Activated naive CD8-positive, alpha-beta T cell (primary cell): ENCODE results near the gene ALG11.
"Not testable (repeated sequence)": the region's sequence is repeated elsewhere in the genome, so short reads cannot be mapped to it uniquely, and the experiment has no call there.

Experiments used
- H3K27ac Mint-ChIP-seq: one replicate; pipeline ENCODE4 v1.8.0; 2021; ENCODE audit warnings: mixed read lengths
- H3K27me3 Mint-ChIP-seq: one replicate; pipeline ENCODE4 v1.8.0; 2021; ENCODE audit warnings: mixed read lengths
- H3K36me3 Mint-ChIP-seq: one replicate; pipeline ENCODE4 v1.8.0; 2021; ENCODE audit warnings: mixed read lengths
- H3K4me1 Mint-ChIP-seq: one replicate; pipeline ENCODE4 v1.8.0; 2021; ENCODE audit warnings: low read depth, mixed read lengths
- H3K4me3 Mint-ChIP-seq: one replicate; pipeline ENCODE4 v1.8.0; 2021; ENCODE audit warnings: mild to moderate bottlenecking, mixed read lengths
- H3K9me3 Mint-ChIP-seq: one replicate; pipeline ENCODE4 v1.8.0; 2021; ENCODE audit warnings: low read depth, mixed read lengths

Gene ALG11

DNA sequence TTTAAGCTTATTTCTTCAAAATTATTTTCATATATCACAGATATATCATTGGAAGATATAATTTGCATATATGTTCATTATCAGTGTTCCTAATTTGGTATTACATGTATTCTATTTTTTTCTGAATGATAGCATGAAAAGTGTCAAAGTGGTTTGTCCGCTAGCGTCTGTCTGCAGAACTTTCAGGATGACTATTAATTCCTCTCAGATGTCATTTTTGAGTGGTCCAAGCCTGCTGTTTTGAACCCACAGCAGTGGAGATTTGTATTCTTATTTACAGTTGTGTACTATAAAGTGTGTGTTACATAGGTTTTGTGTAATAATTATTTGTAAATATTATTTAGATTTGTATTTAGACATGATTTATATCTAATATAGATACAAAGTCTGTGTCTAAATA is 20.8 kb downstream of the ALG11 start:
- no peaks in the 10 kb centered on the region for H3K27me3 Mint-ChIP-seq
- H3K4me1 Mint-ChIP-seq = peaks cover 7% of the 10 kb centered on the region
- H3K9me3 Mint-ChIP-seq = peaks cover 8% of the 10 kb centered on the region
- no peak overlapping the region for H3K4me3 Mint-ChIP-seq
- peaks cover 22% of the 10 kb centered on the region for H3K36me3 Mint-ChIP-seq
- H3K27ac Mint-ChIP-seq = no peak overlapping the region

DNA sequence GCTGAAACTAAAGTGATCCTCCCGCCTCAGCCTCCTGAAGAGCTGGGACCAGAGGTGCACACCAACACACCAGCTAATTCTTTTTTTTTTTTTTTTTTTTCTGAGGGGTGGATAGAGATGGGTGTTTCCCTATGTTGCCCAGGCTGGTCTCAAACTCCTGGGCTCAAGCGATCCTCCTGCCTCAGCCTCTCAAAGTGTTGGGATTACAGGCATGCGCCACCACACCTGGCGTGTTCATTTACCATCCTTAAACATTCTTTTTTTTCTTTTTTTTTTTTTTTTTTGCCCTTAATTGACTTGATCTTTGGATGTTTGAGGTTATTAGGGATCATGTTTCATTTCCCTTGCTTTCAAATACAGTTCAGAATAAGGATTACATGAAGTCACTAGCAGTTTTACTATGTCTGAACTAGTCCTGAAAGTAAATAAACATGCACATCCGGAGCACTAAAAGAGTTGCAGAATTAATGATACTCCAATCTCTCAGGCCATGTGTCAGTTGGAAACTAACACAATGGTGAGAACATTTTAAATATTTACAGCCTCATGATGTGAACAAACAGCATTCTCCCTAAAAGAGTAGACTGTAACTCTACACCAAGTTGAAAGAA is 22.5 kb downstream of the ALG11 start:
- H3K27ac Mint-ChIP-seq = no peak overlapping the region
- H3K4me3 Mint-ChIP-seq = no peak overlapping the region
- peaks cover 7% of the 10 kb centered on the region for H3K9me3 Mint-ChIP-seq
- peaks cover 7% of the 10 kb centered on the region for H3K4me1 Mint-ChIP-seq
- no peaks in the 10 kb centered on the region for H3K27me3 Mint-ChIP-seq
- H3K36me3 Mint-ChIP-seq = peaks cover 15% of the 10 kb centered on the region

DNA sequence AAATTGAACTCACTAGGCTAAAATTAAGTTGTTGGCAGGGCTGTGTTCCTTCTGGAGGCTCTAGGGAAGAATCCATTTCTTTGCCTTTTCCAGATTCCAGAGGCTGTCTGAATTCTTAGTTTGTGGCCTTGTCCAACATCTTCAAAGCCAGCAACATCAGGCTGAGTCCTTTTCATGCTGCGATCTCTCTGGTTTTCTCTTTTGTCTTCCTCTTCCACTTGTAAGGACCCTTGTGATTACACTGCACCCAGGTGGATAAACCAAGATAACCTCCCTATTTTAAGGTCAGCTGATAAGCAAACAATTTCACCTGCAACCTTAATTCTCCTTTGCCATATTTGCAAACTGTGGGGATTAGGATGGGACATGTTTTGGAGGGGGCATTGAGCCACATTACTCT is 23.8 kb downstream of the ALG11 start:
- peaks cover 3% of the 10 kb centered on the region for H3K9me3 Mint-ChIP-seq
- H3K27ac Mint-ChIP-seq = no peak overlapping the region
- no peaks in the 10 kb centered on the region for H3K27me3 Mint-ChIP-seq
- peaks cover 4% of the 10 kb centered on the region for H3K4me1 Mint-ChIP-seq
- H3K36me3 Mint-ChIP-seq = peaks cover 16% of the 10 kb centered on the region
- no peak overlapping the region for H3K4me3 Mint-ChIP-seq

DNA sequence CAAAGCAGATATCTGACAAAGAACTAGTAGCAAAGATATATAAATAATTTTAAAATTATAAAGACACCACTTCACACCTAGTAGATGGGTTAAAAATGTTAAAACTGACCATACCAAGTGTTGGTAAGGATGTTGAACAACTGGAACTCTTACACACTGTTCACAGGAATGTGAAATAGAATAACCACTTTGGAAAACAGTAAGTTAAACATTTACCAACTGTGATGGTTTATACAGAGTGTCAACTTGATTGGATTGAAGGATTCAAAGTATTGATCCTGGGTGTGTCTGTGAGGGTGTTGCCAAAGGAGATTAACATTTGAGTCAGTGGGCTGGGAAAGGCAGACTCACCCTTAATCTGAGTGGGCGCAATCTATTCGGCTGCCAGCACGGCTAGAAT is 31.5 kb downstream of the ALG11 start:
- peaks cover 15% of the 10 kb centered on the region for H3K36me3 Mint-ChIP-seq
- no peaks in the 10 kb centered on the region for H3K27me3 Mint-ChIP-seq
- H3K9me3 Mint-ChIP-seq = peaks cover 7% of the 10 kb centered on the region
- no peaks in the 10 kb centered on the region for H3K4me1 Mint-ChIP-seq
- H3K27ac Mint-ChIP-seq = no peak overlapping the region
- H3K4me3 Mint-ChIP-seq = no peak overlapping the region

DNA sequence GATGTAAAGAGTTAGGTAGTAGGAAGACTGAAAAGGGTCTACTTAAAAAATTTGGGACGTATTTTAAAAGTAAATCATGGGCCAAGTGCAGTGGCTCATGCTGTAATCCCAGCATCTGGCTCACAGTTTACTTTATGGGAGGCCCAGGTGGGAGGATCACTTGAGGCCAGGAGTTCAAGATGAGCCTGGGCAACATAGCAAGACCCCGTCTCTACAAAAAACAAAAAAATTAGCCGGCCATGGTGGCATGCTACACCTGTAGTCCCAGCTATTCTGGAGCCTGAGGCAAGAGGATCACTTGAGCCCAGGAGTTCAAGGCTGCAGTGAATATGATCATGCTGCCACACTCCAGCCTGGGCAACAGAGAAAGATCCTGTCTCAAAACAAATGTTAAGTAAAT is 35.3 kb downstream of the ALG11 start:
- H3K9me3 Mint-ChIP-seq = peaks cover 18% of the 10 kb centered on the region
- no peak overlapping the region for H3K27ac Mint-ChIP-seq
- peaks cover 6% of the 10 kb centered on the region for H3K27me3 Mint-ChIP-seq
- peaks cover 18% of the 10 kb centered on the region for H3K36me3 Mint-ChIP-seq
- H3K4me3 Mint-ChIP-seq = no peak overlapping the region
- no peaks in the 10 kb centered on the region for H3K4me1 Mint-ChIP-seq

DNA sequence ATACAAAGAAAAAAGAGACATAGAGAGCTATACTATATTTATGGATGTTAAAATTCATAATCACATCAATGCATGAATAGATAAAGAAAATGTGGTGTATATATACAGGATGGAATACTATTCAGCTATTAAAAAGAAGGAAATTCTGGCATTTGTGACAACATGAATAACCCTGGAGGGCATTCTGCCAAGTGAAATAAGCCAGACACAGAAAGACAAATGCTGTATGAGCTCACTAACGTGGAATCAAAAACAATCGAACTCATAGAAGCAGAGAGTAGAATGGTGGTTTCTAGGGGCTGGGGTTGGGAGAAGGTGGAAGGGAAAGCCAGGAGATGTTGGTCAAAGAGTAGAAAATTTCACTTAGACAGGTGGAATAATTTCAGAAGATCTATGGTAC is 36.3 kb downstream of the ALG11 start:
- Mint-ChIP-seq H3K9me3 (peaks cover 18% of the 10 kb centered on the region), H3K4me3 (no peak overlapping the region), H3K27me3 (peaks cover 6% of the 10 kb centered on the region), H3K27ac (no peak overlapping the region), H3K36me3 (peaks cover 18% of the 10 kb centered on the region), H3K4me1 (no peaks in the 10 kb centered on the region)

DNA sequence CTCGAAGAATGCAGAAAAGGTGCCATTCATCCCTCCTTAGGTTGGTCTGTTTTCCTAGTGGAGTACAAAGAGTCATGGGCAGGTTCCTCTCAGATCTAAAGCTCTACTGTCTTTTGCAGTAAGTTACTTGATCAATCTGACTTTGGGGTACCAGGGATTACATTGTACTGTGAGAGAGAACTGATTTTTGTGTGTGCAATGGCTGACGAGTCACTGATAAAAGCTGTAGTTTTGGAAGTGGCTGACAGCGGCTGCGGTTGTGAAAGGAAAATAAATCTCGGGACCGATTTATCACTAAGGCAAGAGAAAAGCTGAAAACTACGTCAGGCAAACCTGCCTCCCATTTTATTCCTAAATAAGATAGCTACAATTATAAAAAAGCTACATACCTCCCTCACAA is 39.2 kb downstream of the ALG11 start:
- H3K27ac Mint-ChIP-seq = no peak overlapping the region
- H3K9me3 Mint-ChIP-seq = peaks cover 14% of the 10 kb centered on the region
- H3K36me3 Mint-ChIP-seq = peaks cover 12% of the 10 kb centered on the region
- H3K27me3 Mint-ChIP-seq = peaks cover 6% of the 10 kb centered on the region
- H3K4me3 Mint-ChIP-seq = no peak overlapping the region
- H3K4me1 Mint-ChIP-seq = no peaks in the 10 kb centered on the region

DNA sequence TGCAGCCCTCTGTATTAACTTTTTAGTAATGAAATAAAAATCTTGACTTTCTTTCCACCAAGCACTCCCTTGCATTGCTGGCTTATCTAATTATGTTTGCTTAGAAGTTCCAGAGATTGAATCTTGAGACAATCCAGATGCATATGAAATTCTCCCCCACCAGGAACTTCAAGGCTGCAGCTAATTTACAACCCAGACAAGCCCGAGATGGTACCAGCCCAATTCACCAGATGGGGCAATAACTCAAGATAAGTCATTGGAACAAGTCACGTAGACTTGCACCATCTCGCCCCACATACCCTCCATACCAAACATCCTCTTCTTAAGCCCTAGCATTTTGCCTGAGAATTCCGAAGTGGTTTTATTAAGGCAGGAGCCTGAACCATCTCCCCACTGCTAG is 41.3 kb downstream of the ALG11 start:
- H3K4me1 Mint-ChIP-seq = no peaks in the 10 kb centered on the region
- H3K4me3 Mint-ChIP-seq = no peak overlapping the region
- peaks cover 12% of the 10 kb centered on the region for H3K36me3 Mint-ChIP-seq
- no peak overlapping the region for H3K27ac Mint-ChIP-seq
- peaks cover 14% of the 10 kb centered on the region for H3K9me3 Mint-ChIP-seq
- peaks cover 6% of the 10 kb centered on the region for H3K27me3 Mint-ChIP-seq

DNA sequence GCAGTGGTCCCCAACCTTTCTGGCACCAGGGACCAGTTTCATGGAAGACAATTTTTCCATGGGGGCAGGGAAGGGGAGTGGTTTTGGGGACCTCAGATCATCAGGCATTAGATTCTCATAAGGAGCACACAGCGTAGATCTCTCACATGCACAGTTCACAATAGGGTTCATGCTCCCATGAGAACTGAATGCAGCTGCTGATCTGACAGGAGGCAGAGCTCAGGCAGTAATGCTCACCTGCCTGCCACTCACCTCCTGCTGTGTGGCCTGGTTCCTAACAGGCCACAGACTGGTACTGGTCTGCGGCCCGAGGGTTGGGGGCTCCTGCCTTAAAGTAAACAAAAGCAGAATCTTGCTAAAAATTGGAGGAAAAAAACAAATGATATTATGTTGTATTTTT is 48.9 kb downstream of the ALG11 start:
- not testable (repeated sequence) for H3K4me3 Mint-ChIP-seq, H3K4me1 Mint-ChIP-seq, H3K36me3 Mint-ChIP-seq, H3K9me3 Mint-ChIP-seq, H3K27ac Mint-ChIP-seq, H3K27me3 Mint-ChIP-seq

DNA sequence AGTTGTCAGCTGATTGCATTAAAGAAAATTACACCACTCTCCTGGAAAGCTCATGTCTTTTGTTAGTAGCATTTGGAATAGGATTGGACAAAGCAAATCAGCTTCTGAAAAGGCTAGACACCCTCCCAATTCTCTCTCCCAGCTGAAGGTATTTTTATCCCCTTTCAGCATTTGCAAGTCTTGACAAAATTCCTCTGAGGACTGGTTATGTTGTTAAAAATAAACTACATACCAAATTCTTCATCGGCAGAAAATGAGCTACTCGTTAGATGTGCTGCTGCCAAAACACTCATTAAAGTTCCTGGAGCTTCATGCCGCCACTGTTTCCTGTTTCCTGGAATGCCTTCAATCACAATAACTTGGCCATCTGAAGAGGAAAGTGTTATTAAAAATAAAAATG is 49.4 kb downstream of the ALG11 start:
- Mint-ChIP-seq H3K4me3 (no peak overlapping the region), H3K4me1 (no peaks in the 10 kb centered on the region), H3K9me3 (peaks cover 6% of the 10 kb centered on the region), H3K36me3 (peaks cover 2% of the 10 kb centered on the region), H3K27ac (no peak overlapping the region), H3K27me3 (no peaks in the 10 kb centered on the region)

DNA sequence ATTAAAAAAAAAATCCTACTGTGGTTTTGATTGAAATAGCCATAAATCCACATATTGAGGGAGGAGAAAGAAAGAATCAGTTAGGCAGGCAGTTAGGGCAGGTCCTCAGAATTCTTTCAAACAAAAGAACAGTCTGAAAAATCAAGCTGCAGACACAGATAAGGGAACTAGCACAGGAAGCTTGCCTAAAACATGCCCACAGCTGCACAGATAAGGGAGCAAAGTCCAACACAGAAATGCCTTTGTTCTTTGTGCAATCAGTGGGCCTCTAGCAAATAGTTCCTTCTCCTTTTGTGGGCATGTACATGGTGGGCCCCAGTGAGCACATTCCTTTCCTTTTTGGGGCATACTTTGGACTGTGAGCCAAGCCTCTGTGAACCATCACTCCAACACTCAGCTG is 55.0 kb downstream of the ALG11 start:
- H3K27ac Mint-ChIP-seq = no peak overlapping the region
- peaks cover 11% of the 10 kb centered on the region for H3K27me3 Mint-ChIP-seq
- H3K9me3 Mint-ChIP-seq = peaks cover 15% of the 10 kb centered on the region
- H3K4me1 Mint-ChIP-seq = peaks cover 2% of the 10 kb centered on the region
- H3K36me3 Mint-ChIP-seq = peaks cover 8% of the 10 kb centered on the region
- H3K4me3 Mint-ChIP-seq = no peak overlapping the region

DNA sequence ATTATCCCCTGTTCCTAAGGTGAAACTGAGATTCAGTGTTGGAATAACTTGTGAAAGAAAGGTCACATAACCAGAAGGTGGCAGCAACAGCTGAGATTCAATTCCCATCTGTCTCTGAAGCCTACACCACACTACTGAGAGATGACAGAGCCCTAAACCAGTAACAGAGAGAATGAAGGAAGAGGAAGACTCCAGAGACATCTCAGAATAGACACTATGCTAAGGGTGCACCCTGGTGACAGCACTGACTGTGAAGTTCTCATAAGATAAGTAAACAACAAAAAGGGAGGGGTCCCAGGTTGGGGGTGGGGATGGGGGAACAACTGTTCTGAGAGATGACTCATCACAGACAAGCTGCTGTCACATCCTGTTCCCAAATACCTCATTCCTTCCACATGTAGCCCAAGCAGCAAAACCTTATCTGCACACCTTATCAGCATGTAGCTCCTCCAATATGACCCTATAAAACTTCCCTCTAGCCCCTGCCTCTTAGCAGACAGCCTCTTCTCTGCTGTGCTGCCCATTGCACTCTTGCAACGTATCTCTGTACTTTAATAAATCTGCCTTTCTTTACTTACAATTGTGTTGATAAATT is 58.8 kb downstream of the ALG11 start:
- Mint-ChIP-seq H3K27ac (no peak overlapping the region), H3K36me3 (peaks cover 6% of the 10 kb centered on the region), H3K27me3 (peaks cover 19% of the 10 kb centered on the region), H3K4me1 (peaks cover 2% of the 10 kb centered on the region), H3K4me3 (no peak overlapping the region), H3K9me3 (peaks cover 9% of the 10 kb centered on the region)
